HEK293 (cell line): Measurements from ENCODE around the gene CYRIA.

Source experiments
- CTCF ChIA-PET: fragments of 350-600 bp; formaldehyde crosslinking; extraction: SDS; loops from one replicate; lab custom pipeline; 2021; ENCODE audit warnings: antibody characterized with exemption; lab: Yijun Ruan, JAX
- POLR2A ChIA-PET: fragments of 300-600 bp; formaldehyde crosslinking; extraction: SDS; loops from one replicate; lab custom pipeline; 2020; ENCODE audit warnings: antibody characterized with exemption, inconsistent platforms; lab: Yijun Ruan, JAX
- H3K27ac ChIP-seq: fragments of 200-500 bp; sonication (Bioruptor generic); 2 replicates; pipeline ENCODE4 v1.5.1; 2014; ENCODE audit warnings: low read depth, low read length, control low read depth, inconsistent platforms; ENCODE audit errors: extremely low read depth
- H3K36me3 ChIP-seq, 2 experiments: fragments of 200-500 bp in 1 of 2; sonication (Bioruptor generic) in 1 of 2; 1 replicate in 1 of 2; 2 replicates in 1 of 2; pipeline ENCODE4 v1.5.1; 2014 to 2017; ENCODE audit warnings: inconsistent platforms in 2 of 2, low read length in 2 of 2; ENCODE audit not compliant: control insufficient read depth in 2 of 2, insufficient read depth in 1 of 2
- H3K4me1 ChIP-seq: fragments of 200-500 bp; sonication (Bioruptor generic); 2 replicates; pipeline ENCODE4 v1.5.1; 2014; ENCODE audit warnings: mild to moderate bottlenecking, low read length, inconsistent platforms; ENCODE audit not compliant: control insufficient read depth, insufficient read depth
- H3K4me3 ChIP-seq: 2 replicates; pipeline ENCODE4 v1.5.1; 2011; ENCODE audit warnings: low read depth, mild to moderate bottlenecking, control low read depth, low read length, moderate library complexity
- H3K9me3 ChIP-seq: fragments of 200-500 bp; sonication (Bioruptor generic); 2 replicates; pipeline ENCODE4 v1.5.1; 2014; ENCODE audit warnings: low read depth, low read length, inconsistent platforms; ENCODE audit not compliant: control insufficient read depth, insufficient read depth
- FEZF1 ChIP-seq: fragments of 450-650 bp; formaldehyde crosslinking; IDR thresholded peaks from 2 replicates; pipeline ENCODE4 v1.5.1; 2016; ENCODE audit warnings: missing biosample characterization, missing genetic modification characterization
- KLF1 ChIP-seq: fragments of 450-650 bp; formaldehyde crosslinking; IDR thresholded peaks from 2 replicates; pipeline ENCODE4 v1.5.1; 2016; ENCODE audit warnings: missing biosample characterization, missing genetic modification characterization
- PBX3 ChIP-seq: sonication (generic); formaldehyde crosslinking; IDR thresholded peaks from 2 replicates; pipeline ENCODE4 v1.8.1; 2022; ENCODE audit warnings: mild to moderate bottlenecking, moderate library complexity, missing genetic modification reagents
- SCRT1 ChIP-seq: fragments of 450-650 bp; formaldehyde crosslinking; IDR thresholded peaks from 2 replicates; pipeline ENCODE4 v1.5.1; 2016; ENCODE audit warnings: missing biosample characterization, missing genetic modification characterization, borderline replicate concordance
- ZIC2 ChIP-seq: fragments of 450-650 bp; formaldehyde crosslinking; IDR thresholded peaks from 2 replicates; pipeline ENCODE4 v1.5.1; 2016; ENCODE audit warnings: missing biosample characterization, missing genetic modification characterization
- ZNF16 ChIP-seq: fragments of 450-650 bp; formaldehyde crosslinking; IDR thresholded peaks from 2 replicates; pipeline ENCODE4 v1.5.1; 2016; ENCODE audit warnings: low read depth, missing biosample characterization, missing genetic modification characterization
- ZNF174 ChIP-seq: fragments of 450-650 bp; formaldehyde crosslinking; IDR thresholded peaks from 2 replicates; pipeline ENCODE4 v1.5.0; 2017; ENCODE audit warnings: missing biosample characterization, mild to moderate bottlenecking, missing genetic modification characterization
- ZNF23 ChIP-seq: fragments of 450-650 bp; formaldehyde crosslinking; IDR thresholded peaks from 2 replicates; pipeline ENCODE4 v1.5.1; 2016; ENCODE audit warnings: missing biosample characterization, missing genetic modification characterization, borderline replicate concordance
- ZNF350 ChIP-seq: fragments of 450-650 bp; formaldehyde crosslinking; IDR thresholded peaks from 2 replicates; pipeline ENCODE4 v1.5.0; 2017; ENCODE audit warnings: missing biosample characterization, mild to moderate bottlenecking, missing genetic modification characterization
- ZNF391 ChIP-seq: fragments of 450-650 bp; formaldehyde crosslinking; IDR thresholded peaks from 2 replicates; pipeline ENCODE4 v1.5.1; 2016; ENCODE audit warnings: low read depth, missing biosample characterization, missing genetic modification characterization, borderline replicate concordance
- ZNF398 ChIP-seq: fragments of 450-650 bp; formaldehyde crosslinking; IDR thresholded peaks from 2 replicates; pipeline ENCODE4 v1.5.1; 2017; ENCODE audit warnings: missing biosample characterization, missing genetic modification characterization
- ZNF548 ChIP-seq: fragments of 450-650 bp; formaldehyde crosslinking; IDR thresholded peaks from 2 replicates; pipeline ENCODE4 v1.5.1; 2016; ENCODE audit warnings: missing biosample characterization, missing genetic modification characterization
- ZNF555 ChIP-seq: fragments of 450-650 bp; formaldehyde crosslinking; conservative IDR thresholded peaks from 2 replicates; pipeline ENCODE4 v1.5.1; 2017; ENCODE audit warnings: missing biosample characterization, mild to moderate bottlenecking, missing genetic modification characterization, inconsistent platforms
- ZNF596 ChIP-seq: fragments of 450-650 bp; IDR thresholded peaks from 2 replicates; pipeline ENCODE4 v1.5.0; 2018; ENCODE audit warnings: missing biosample characterization, mild to moderate bottlenecking, missing genetic modification characterization, moderate library complexity
- ZNF621 ChIP-seq: fragments of 450-650 bp; formaldehyde crosslinking; IDR thresholded peaks from 2 replicates; pipeline ENCODE4 v1.5.1; 2017; ENCODE audit warnings: missing biosample characterization, missing genetic modification characterization
- ZNF654 ChIP-seq: fragments of 450-650 bp; formaldehyde crosslinking; IDR thresholded peaks from 2 replicates; pipeline ENCODE4 v1.5.1; 2016; ENCODE audit warnings: low read depth, missing biosample characterization, missing genetic modification characterization
- TF ChIP-seq, protein P1 (sequence below): fragments of 450-650 bp; formaldehyde crosslinking; IDR thresholded peaks from 2 replicates; pipeline ENCODE4 v1.5.1; 2016; ENCODE audit warnings: missing biosample characterization, missing genetic modification characterization, low read depth
- TF ChIP-seq, protein P2 (sequence below): fragments of 450-650 bp; formaldehyde crosslinking; IDR thresholded peaks from 2 replicates; pipeline ENCODE4 v1.5.1; 2016; ENCODE audit warnings: missing biosample characterization, missing genetic modification characterization

Gene CYRIA

GRCh38 chr2:16653083-16653375 lies 12.6 kb downstream of the CYRIA start:
- ChIA-PET POLR2A (no interaction called here), CTCF (interaction anchor here (1.0 kb wide), 2 partner anchors 10 to 40 kb away, joined by 3 read pairs; no protein-coding TSS in a partner anchor)
- TF ChIP-seq ZNF621 (tag by site-specific recombination) (no peak), ZNF391 (tag by site-specific recombination) (no peak), ZNF350 (no peak), ZNF596 (tag by site-specific recombination) (no peak), ZNF654 (tag by site-specific recombination) (no peak), ZNF23 (no peak), ZNF174 (tag by site-specific recombination) (no peak), PBX3 (CRISPR knock-in tag) (no peak), ZNF548 (tag by site-specific recombination) (no peak), ZNF16 (tag by site-specific recombination) (no peak), KLF1 (tag by site-specific recombination) (no peak), SCRT1 (tag by site-specific recombination) (no peak), FEZF1 (tag by site-specific recombination) (no peak), ZNF555 (tag by site-specific recombination) (no peak)
- TF ChIP-seq, protein P1, sequence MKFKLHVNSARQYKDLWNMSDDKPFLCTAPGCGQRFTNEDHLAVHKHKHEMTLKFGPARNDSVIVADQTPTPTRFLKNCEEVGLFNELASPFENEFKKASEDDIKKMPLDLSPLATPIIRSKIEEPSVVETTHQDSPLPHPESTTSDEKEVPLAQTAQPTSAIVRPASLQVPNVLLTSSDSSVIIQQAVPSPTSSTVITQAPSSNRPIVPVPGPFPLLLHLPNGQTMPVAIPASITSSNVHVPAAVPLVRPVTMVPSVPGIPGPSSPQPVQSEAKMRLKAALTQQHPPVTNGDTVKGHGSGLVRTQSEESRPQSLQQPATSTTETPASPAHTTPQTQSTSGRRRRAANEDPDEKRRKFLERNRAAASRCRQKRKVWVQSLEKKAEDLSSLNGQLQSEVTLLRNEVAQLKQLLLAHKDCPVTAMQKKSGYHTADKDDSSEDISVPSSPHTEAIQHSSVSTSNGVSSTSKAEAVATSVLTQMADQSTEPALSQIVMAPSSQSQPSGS (tag by site-specific recombination): no peak
- TF ChIP-seq, protein P2, sequence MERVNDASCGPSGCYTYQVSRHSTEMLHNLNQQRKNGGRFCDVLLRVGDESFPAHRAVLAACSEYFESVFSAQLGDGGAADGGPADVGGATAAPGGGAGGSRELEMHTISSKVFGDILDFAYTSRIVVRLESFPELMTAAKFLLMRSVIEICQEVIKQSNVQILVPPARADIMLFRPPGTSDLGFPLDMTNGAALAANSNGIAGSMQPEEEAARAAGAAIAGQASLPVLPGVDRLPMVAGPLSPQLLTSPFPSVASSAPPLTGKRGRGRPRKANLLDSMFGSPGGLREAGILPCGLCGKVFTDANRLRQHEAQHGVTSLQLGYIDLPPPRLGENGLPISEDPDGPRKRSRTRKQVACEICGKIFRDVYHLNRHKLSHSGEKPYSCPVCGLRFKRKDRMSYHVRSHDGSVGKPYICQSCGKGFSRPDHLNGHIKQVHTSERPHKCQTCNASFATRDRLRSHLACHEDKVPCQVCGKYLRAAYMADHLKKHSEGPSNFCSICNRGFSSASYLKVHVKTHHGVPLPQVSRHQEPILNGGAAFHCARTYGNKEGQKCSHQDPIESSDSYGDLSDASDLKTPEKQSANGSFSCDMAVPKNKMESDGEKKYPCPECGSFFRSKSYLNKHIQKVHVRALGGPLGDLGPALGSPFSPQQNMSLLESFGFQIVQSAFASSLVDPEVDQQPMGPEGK: no peak
- Histone ChIP-seq H3K36me3 (no peaks in the 10 kb centered on the region), H3K27ac (no peak overlapping the region), H3K4me1 (no peaks in the 10 kb centered on the region), H3K4me3 (no peak overlapping the region), H3K9me3 (no peaks in the 10 kb centered on the region)

DNA sequence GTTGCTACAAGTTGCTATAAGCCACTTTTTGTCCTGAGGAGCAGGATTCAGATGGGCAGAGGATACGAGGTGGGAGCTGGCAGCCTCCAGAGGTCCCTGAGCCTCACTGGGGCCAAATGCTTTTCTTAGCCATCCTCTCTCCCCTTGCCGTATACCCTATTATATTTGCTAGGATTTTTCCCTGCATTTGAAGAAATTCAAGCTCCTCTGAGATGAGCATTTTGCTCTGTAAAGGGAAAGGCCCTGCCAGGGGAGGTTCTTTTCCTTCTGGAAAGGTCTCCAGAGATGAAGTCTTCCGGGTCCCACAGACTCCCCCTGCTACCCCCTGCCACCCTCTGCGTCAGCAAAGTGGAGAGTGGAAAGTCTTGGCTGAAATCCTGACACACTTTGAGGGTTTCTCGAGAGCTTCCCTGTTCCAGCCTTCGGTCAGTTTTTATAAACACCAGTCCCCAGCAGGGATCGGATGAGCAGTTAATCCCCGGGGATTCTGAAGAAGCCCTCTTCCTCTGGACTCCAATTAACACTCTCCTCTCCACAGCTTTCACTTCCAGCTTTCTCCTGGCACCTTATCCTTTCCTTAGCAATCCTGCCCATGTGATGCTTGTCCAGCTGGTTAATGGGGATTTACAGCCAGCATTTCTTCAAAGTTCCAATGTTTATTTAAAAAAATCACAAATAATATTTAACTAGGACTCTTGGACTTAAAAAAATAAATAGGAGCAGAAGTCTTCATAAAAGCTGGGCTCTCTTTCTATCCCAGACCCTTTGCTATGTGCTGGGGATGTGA lies 13.1 kb downstream of the CYRIA start:
- Histone ChIP-seq H3K36me3 (no peaks in the 10 kb centered on the region), H3K4me3 (no peak overlapping the region), H3K9me3 (no peaks in the 10 kb centered on the region), H3K27ac (no peak overlapping the region), H3K4me1 (no peaks in the 10 kb centered on the region)
- ChIA-PET POLR2A (no interaction called here), CTCF (interaction anchor here (1.0 to 2.6 kb wide), 3 partner anchors 10 to 44 kb away, joined by 3 to 10 read pairs (median 9); no protein-coding TSS in a partner anchor)
- TF ChIP-seq ZNF398 (tag by site-specific recombination) (no peak), ZIC2 (tag by site-specific recombination) (peak; percentile 31; the same call in 1 of the 2 replicates)
- TF ChIP-seq, all 188 proteins: peak for 1
